ENCODE measurements around the gene CACNG5. TPM values are rescaled to one million over a fixed set of nuclear protein-coding genes. Genes with fewer than 3 reads are reported as not detected.

Gene CACNG5
- total and polyA plus RNA-seq, 2 experiments from 2014 or later = 1.8 to 3.3 TPM

- no peak for TF ChIP-seq REST (IDR thresholded peaks at IDR 0.05; ENCODE audit: unreplicated experiment)
Observed at GRCh38 chr17:66925811-66926500, 91.0 kb downstream of the CACNG5 start (continued).

- no peak for TF ChIP-seq CTCF (conservative IDR thresholded peaks at IDR 0.05; ENCODE audit: low read depth in 2 of 2)
- no peaks in the 10 kb centered on the region; the same call in 1 of the 3 replicates for H3K9me3 Mint-ChIP-seq
- no peaks in the 10 kb centered on the region for H3K79me2 ChIP-seq (replicated peaks; ENCODE audit: insufficient read depth)
- no peaks in the 10 kb centered on the region for H3K36me3 Mint-ChIP-seq (ENCODE audit: low read depth)
- no peak overlapping the region for H3K4me3 Mint-ChIP-seq
- no peaks in the 10 kb centered on the region for H3K36me3 ChIP-seq (ENCODE audit: insufficient read depth)
- H3K4me2 ChIP-seq = no peak overlapping the region
- H3K27ac ChIP-seq (ENCODE audit: low read depth) = no peak overlapping the region
- H4K20me1 ChIP-seq (replicated peaks; ENCODE audit: insufficient read depth) = no peaks in the 10 kb centered on the region
- H2AFZ ChIP-seq = no peak overlapping the region
- no peaks in the 10 kb centered on the region for H3K27me3 ChIP-seq (ENCODE audit: insufficient read depth)
- H3K4me3 ChIP-seq = no peak overlapping the region
- peaks cover 2% of the 10 kb centered on the region for H3K27me3 Mint-ChIP-seq (ENCODE audit: insufficient read depth, low read depth, poor library complexity)
- H3K4me1 ChIP-seq (ENCODE audit: insufficient read depth) = no peaks in the 10 kb centered on the region
- no peak for ATAC-seq
- no peaks in the 10 kb centered on the region; the same call in 2 of the 3 replicates for H3K4me1 Mint-ChIP-seq
- DNase-seq (ENCODE audit: low spot score) = no peak
- H3F3A ChIP-seq (replicated peaks; ENCODE audit: low read depth) = no peaks in the 10 kb centered on the region
- H3K27ac Mint-ChIP-seq = no peak overlapping the region
- peaks cover 4% of the 10 kb centered on the region; the same call in 1 of the 2 replicates for H3K9me2 ChIP-seq (ENCODE audit: insufficient read depth)
Observed at GRCh38 chr17:66928949-66929348, 94.0 kb downstream of the CACNG5 start.

- Histone ChIP-seq H3K4me3 (no peak overlapping the region), H2AFZ (no peak overlapping the region), H3K79me2 (replicated peaks; ENCODE audit: insufficient read depth) (no peaks in the 10 kb centered on the region), H3K9me2 (ENCODE audit: insufficient read depth) (peaks cover 4% of the 10 kb centered on the region; the same call in 1 of the 2 replicates), H3F3A (replicated peaks; ENCODE audit: low read depth) (no peaks in the 10 kb centered on the region), H3K4me2 (no peak overlapping the region), H3K27me3 (ENCODE audit: insufficient read depth) (no peaks in the 10 kb centered on the region), H4K20me1 (replicated peaks; ENCODE audit: insufficient read depth) (no peaks in the 10 kb centered on the region), H3K4me1 (ENCODE audit: insufficient read depth) (no peaks in the 10 kb centered on the region), H3K36me3 (ENCODE audit: insufficient read depth) (no peaks in the 10 kb centered on the region), H3K27ac (ENCODE audit: low read depth) (no peak overlapping the region)
- Mint-ChIP-seq H3K27me3 (ENCODE audit: insufficient read depth, low read depth, poor library complexity) (peaks cover 2% of the 10 kb centered on the region), H3K4me1 (no peaks in the 10 kb centered on the region), H3K36me3 (ENCODE audit: low read depth) (no peaks in the 10 kb centered on the region), H3K9me3 (peaks cover under 1% of the 10 kb centered on the region), H3K27ac (no peak overlapping the region), H3K4me3 (no peak overlapping the region)
- DNase-seq (ENCODE audit: low spot score) (no peak), ATAC-seq (no peak)
- no peak for TF ChIP-seq CTCF (conservative IDR thresholded peaks at IDR 0.05; ENCODE audit: low read depth in 2 of 2)
- TF ChIP-seq STAT1 (IDR thresholded peaks at IDR 0.05; ENCODE audit: unreplicated experiment) = no peak
- TF ChIP-seq ZNF462 (CRISPR knock-in tag; IDR thresholded peaks at IDR 0.05) = no peak
Observed at GRCh38 chr17:66929591-66929990, 94.7 kb downstream of the CACNG5 start.

Measured in GM23338 (cell line).